Endothelial cell of umbilical vein (primary cell): Measurements from ENCODE around the gene SLC1A7.

Experiments used
- CTCF ChIP-seq, 2 donors: IDR thresholded peaks; 1 replicate in 1 of 2; 2 replicates in 1 of 2; pipeline ENCODE4 v1.5.1; 2011; ENCODE audit warnings: low read length in 2 of 2, mild to moderate bottlenecking in 2 of 2, moderate library complexity in 2 of 2, control low read depth in 1 of 2, inconsistent platforms in 1 of 2, low read depth in 1 of 2; ENCODE audit not compliant: insufficient read depth in 1 of 2; ENCODE audit errors: extremely low read depth in 1 of 2
- EZH2 ChIP-seq: IDR thresholded peaks from 2 replicates; pipeline ENCODE4 v1.6.1; 2012; ENCODE audit warnings: borderline replicate concordance, low read depth, mild to moderate bottlenecking, moderate library complexity, low read length, inconsistent platforms; ENCODE audit not compliant: severe bottlenecking
- FOS ChIP-seq: IDR thresholded peaks from 2 replicates; pipeline ENCODE4 v1.6.1; 2011; ENCODE audit warnings: mild to moderate bottlenecking, low read length, moderate library complexity, borderline replicate concordance; ENCODE audit not compliant: insufficient read depth
- GATA2 ChIP-seq: IDR thresholded peaks from 2 replicates; pipeline ENCODE4 v1.7.0; 2011; ENCODE audit warnings: low read depth, mild to moderate bottlenecking, moderate library complexity, mixed read lengths, low read length; ENCODE audit not compliant: insufficient read length, insufficient read depth
- POLR2A ChIP-seq: IDR thresholded peaks from 2 replicates; pipeline ENCODE4 v1.6.1; 2012; ENCODE audit warnings: low read depth, mild to moderate bottlenecking, control low read depth, low read length
- POLR2AphosphoS5 ChIP-seq: IDR thresholded peaks from 2 replicates; pipeline ENCODE4 v1.6.1; 2012; ENCODE audit warnings: low read depth, mild to moderate bottlenecking, control low read depth, low read length, moderate library complexity; ENCODE audit not compliant: insufficient read depth

GRCh38 chr1:53083636-53084588 is 58.5 kb downstream of the SLC1A7 start:
- TF ChIP-seq CTCF (IDR thresholded peaks at IDR 0.05; ENCODE audit: extremely low read depth in 1 of 2, insufficient read depth in 1 of 2, low read depth in 1 of 2, low read length in 2 of 2) (no peak), EZH2 (no peak), POLR2AphosphoS5 (no peak), POLR2A (no peak), FOS (no peak), GATA2 (no peak)
